GM12872 (cell line): Measurements from ENCODE around the gene ADAMTSL1.

Source experiments
- CTCF ChIP-seq: IDR thresholded peaks from 3 replicates; pipeline ENCODE4 v1.5.1; 2011; ENCODE audit warnings: low read depth, mild to moderate bottlenecking, low read length, moderate library complexity; ENCODE audit not compliant: insufficient read depth

The ADAMTSL1 gene

DNA sequence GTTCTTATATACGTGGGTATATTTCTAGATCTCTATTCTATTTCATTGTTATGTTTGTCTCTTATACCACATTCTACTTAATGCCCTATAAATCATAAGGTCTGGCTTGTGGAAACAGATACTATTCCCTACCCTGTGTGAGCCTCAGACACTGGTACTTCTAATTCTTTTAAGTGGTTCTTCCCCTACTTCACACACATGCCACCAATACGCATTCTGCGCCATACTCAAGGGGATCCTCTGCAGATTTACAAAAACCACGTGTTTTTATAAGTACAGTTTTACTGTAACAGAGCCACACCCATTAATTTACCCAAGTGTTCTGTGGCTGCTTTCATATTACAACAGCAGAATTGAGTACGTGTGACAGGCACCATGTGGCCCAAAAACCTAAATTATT lies 363.4 kb downstream of the ADAMTSL1 start:
- TF ChIP-seq CTCF: no peak

- TF ChIP-seq CTCF: no peak
These were observed 373.8 kb downstream of the ADAMTSL1 start for GRCh38 chr9:18847576-18848275.

DNA sequence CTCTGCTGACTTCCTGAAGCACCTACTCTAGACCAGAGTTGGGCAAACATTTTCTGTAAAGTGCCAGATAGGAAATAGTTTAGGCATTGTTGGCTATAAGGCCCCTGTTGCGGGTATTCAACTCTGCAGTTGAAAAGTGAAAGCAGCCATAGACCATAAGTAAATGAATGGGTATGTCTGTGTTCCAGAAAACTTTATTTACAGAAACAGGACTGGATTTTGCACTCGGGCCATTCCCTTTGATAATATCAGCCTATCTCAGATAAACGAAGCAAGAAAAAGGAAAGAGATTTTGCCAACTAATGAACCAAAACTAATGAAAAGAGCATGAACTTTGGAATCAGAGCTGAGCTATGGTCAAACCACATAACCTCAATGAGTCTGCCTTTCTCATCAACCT lies 374.7 kb downstream of the ADAMTSL1 start:
- no peak for TF ChIP-seq CTCF

GRCh38 chr9:18849270-18849669 lies 375.3 kb downstream of the ADAMTSL1 start:
- TF ChIP-seq CTCF: no peak

DNA sequence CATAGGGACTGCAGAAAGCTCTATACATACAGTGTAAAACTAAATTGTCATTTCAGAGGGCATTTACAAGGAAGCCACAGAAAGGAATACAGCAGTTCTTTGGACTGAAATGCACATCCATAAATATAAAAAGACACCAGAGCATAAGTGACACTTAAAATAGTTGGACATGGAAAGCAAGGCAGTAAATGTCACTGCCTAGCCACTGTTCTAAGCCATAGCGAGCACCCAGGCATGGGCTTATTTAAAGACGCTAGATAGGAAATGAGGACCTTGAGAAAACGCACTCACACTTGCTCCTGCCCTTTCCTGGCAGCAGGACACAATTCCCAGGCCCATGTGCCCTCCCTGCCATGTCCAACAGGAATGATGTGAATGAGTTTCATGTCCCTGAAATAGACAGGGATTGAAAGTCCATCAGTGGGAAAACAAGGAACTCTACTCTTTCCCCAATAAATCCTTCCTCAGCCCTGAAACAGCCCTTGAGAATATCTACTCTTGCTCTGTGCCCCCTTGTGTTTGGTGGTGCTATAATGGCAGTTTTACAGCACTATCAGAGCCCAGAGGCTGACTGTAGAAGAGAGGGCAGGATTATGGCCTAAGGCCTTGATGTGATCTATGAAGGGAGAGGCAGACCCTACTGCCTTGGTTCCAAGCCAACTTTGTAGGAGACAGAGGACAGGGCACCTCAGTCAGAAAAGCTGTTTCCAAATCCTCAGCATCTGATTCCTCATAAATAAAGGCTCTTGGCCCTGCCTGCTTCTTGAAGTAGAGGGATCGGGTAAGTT lies 376.1 kb downstream of the ADAMTSL1 start:
- no peak for TF ChIP-seq CTCF

GRCh38 chr9:18851069-18851795 lies 377.3 kb downstream of the ADAMTSL1 start:
- TF ChIP-seq CTCF: no peak

DNA sequence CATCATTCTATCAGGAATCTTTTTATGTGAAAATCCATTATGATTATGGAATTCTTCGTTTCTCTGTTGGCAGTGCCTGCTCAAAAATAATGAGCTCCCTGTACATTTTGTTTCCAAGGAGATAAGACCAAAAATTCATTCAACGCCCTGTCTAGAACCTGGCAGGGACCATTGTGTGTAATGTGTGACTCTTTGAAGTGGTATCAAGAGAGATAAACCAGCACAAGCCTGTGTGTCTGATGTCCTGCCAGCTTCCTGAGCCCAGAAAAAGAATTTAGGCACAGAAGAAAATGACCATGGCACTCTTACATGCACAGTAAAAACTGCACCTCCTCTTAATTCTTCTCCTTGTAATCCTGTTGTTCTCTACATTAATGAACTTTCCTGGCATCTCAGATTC lies 381.7 kb downstream of the ADAMTSL1 start:
- TF ChIP-seq CTCF: no peak
